ACC112 (cell line): ENCODE data around the gene PNKP.

Source experiments
- H2AFZ ChIP-seq: fragments of 200-600 bp; sonication (generic); one replicate; pipeline ENCODE4 v1.6.0; 2017; ENCODE audit warnings: antibody characterized with exemption, low read length; ENCODE audit not compliant: unreplicated experiment
- H3K27ac ChIP-seq: fragments of 200-600 bp; sonication (generic); 2 replicates; pipeline ENCODE4 v1.5.1; 2014; ENCODE audit warnings: low read depth, mild to moderate bottlenecking, antibody characterized with exemption, low read length, moderate library complexity
- H3K27me3 ChIP-seq: fragments of 200-600 bp; sonication (generic); 2 replicates; pipeline ENCODE4 v1.6.1; 2014; ENCODE audit warnings: mild to moderate bottlenecking, antibody characterized with exemption, low read length, moderate library complexity, mixed read lengths; ENCODE audit not compliant: insufficient read depth
- H3K36me3 ChIP-seq: fragments of 200-600 bp; sonication (generic); 2 replicates; pipeline ENCODE4 v1.6.1; 2016; ENCODE audit warnings: mild to moderate bottlenecking, antibody characterized with exemption, low read length, moderate library complexity, mixed read lengths; ENCODE audit not compliant: insufficient read depth
- H3K4me1 ChIP-seq: fragments of 200-600 bp; sonication (generic); one replicate; pipeline ENCODE4 v1.6.1; 2016; ENCODE audit warnings: low read length, mixed read lengths; ENCODE audit not compliant: insufficient read depth, unreplicated experiment, control insufficient read depth
- H3K4me3 ChIP-seq: fragments of 200-600 bp; sonication (generic); 2 replicates; pipeline ENCODE4 v1.5.1; 2014; ENCODE audit warnings: mild to moderate bottlenecking, low read depth, low read length
- H3K79me2 ChIP-seq: fragments of 200-600 bp; sonication (generic); one replicate; pipeline ENCODE4 v1.6.0; 2016; ENCODE audit warnings: low read length; ENCODE audit not compliant: control insufficient read depth, unreplicated experiment, insufficient read depth

The PNKP gene

GRCh38 chr19:49866933-49867782 is at the start of gene PNKP:
TSS of gene PNKP (minus strand) at chr19:49867576. CDS start at chr19:49867204, 372 bp downstream.
- Histone ChIP-seq H3K79me2 (peaks cover 20% of the 10 kb centered on the region), H3K4me1 (peaks cover 22% of the 10 kb centered on the region), H2AFZ (peak within 1 kb of the TSS; percentile 81), H3K36me3 (no peaks in the 10 kb centered on the region), H3K27me3 (no peaks in the 10 kb centered on the region), H3K4me3 (peak within 1 kb of the TSS; percentile 99), H3K27ac (peak within 1 kb of the TSS; percentile 96)

GRCh38 chr19:49915271-49915670 is 47.9 kb upstream of the PNKP start:
- no peaks in the 10 kb centered on the region for H3K27me3 ChIP-seq
- peaks cover 4% of the 10 kb centered on the region for H3K4me1 ChIP-seq
- H3K36me3 ChIP-seq: no peaks in the 10 kb centered on the region
- H3K27ac ChIP-seq: no peak overlapping the region
- H3K79me2 ChIP-seq: peaks cover 38% of the 10 kb centered on the region
- H3K4me3 ChIP-seq: no peak overlapping the region
- H2AFZ ChIP-seq: no peak overlapping the region

- Histone ChIP-seq H3K4me1 (peaks cover 4% of the 10 kb centered on the region), H3K27ac (no peak overlapping the region), H3K27me3 (no peaks in the 10 kb centered on the region), H3K79me2 (peaks cover 27% of the 10 kb centered on the region), H3K4me3 (no peak overlapping the region), H2AFZ (no peak overlapping the region), H3K36me3 (no peaks in the 10 kb centered on the region)
Observed at GRCh38 chr19:49913720-49914119, 46.3 kb upstream of the PNKP start.

DNA sequence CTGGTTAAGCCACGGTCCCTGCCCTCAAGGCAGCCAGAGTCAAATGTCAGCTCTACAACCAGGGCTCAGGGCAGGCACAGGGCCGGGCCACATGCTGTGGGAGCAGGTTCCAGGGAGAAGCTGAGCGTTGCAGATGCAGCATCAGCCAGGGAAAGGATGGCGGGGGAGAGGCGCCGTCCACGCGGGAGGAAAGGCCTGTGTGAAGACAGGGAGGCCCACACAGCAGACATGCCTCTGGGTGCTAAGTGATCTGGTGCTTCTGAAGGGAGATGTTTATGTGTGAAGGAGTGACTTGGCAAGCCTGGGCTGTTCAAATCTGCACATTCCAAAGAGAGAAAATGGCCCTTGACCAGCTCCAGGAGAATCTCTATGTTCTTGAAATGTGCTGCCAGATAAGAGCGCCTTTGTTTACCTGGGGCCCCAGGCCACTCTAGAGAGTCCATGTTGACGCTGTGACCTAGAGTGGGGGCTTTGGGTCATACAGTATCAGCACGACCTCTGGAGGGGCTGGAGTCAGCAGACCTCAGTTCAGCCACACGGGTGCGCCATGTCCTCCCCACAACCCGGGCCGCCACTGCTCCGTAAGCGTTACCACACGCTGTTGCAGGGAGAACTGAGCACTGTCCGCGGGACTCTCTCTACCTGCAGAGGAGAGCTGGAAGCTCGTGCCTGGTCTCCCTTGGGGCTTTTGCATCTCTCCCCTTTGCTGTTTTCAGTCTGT is 45.7 kb upstream of the PNKP start:
- no peaks in the 10 kb centered on the region for H3K36me3 ChIP-seq
- peaks cover 21% of the 10 kb centered on the region for H3K79me2 ChIP-seq
- peaks cover 4% of the 10 kb centered on the region for H3K4me1 ChIP-seq
- no peak overlapping the region for H2AFZ ChIP-seq
- no peaks in the 10 kb centered on the region for H3K27me3 ChIP-seq
- H3K4me3 ChIP-seq: no peak overlapping the region
- no peak overlapping the region for H3K27ac ChIP-seq

DNA sequence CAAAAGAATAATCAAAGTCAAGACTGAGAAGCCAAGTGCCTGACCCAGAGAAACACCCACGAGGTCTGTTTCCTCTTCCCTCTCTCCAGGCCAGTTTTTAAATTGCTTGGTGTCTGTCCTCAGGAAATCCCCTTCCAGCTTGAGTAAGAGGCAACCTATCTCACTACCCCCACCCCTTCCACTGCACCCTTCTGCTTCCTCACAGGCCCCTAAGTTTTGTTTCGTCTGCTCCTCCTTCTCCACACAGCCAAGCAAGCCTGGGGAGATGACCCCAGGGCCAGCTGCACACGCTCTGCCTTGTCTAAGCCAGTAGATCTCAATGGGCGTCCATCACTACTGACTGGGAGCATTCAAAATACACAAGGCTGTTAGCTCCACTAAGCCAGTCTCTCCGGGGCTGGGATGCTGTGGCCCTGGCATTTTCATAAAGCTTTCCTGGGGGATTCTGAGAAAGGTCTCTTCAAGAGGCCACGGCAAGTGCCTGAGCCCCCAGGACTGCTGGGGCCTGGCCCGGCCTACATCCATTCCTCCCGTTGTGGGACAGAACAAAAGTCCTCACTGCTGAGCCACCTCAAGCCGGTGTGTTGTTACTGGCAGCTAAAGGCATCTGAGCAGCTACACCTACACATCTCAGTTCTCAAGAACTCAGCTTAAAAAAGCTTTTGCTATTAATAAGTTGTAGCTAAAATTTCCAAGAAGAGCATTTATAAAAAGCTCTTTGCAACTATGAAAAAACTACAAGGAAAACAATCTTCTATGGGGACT is 44.2 kb upstream of the PNKP start:
- peaks cover 13% of the 10 kb centered on the region for H3K79me2 ChIP-seq
- H2AFZ ChIP-seq: no peak overlapping the region
- H3K27me3 ChIP-seq: no peaks in the 10 kb centered on the region
- peaks cover 4% of the 10 kb centered on the region for H3K4me1 ChIP-seq
- no peak overlapping the region for H3K4me3 ChIP-seq
- no peaks in the 10 kb centered on the region for H3K36me3 ChIP-seq
- H3K27ac ChIP-seq: no peak overlapping the region; the same call in 1 of the 2 replicates

DNA sequence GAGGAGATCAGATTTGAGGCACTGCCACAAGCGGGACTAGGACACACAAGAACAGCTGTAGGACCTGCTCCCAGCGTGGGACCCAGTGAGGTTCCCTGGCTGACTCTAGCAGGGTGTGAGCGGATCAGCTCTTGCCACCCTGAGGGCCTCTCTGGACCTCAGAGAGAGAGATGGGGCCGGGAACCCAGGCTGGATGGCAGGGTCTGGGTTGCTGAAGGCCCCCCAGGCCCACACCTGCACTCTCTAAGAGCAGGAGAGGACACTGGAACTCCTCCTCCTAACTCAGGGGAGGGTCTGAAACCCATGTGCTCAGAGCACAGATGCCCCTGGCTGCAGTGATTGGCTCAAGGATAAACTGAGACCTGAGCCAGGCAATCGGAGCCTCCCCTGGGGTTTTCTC is 42.8 kb upstream of the PNKP start:
- Histone ChIP-seq H3K4me3 (no peak overlapping the region), H3K27ac (no peak overlapping the region), H3K79me2 (peaks cover 4% of the 10 kb centered on the region), H3K36me3 (no peaks in the 10 kb centered on the region), H3K4me1 (peaks cover 4% of the 10 kb centered on the region), H3K27me3 (no peaks in the 10 kb centered on the region), H2AFZ (no peak overlapping the region)

DNA sequence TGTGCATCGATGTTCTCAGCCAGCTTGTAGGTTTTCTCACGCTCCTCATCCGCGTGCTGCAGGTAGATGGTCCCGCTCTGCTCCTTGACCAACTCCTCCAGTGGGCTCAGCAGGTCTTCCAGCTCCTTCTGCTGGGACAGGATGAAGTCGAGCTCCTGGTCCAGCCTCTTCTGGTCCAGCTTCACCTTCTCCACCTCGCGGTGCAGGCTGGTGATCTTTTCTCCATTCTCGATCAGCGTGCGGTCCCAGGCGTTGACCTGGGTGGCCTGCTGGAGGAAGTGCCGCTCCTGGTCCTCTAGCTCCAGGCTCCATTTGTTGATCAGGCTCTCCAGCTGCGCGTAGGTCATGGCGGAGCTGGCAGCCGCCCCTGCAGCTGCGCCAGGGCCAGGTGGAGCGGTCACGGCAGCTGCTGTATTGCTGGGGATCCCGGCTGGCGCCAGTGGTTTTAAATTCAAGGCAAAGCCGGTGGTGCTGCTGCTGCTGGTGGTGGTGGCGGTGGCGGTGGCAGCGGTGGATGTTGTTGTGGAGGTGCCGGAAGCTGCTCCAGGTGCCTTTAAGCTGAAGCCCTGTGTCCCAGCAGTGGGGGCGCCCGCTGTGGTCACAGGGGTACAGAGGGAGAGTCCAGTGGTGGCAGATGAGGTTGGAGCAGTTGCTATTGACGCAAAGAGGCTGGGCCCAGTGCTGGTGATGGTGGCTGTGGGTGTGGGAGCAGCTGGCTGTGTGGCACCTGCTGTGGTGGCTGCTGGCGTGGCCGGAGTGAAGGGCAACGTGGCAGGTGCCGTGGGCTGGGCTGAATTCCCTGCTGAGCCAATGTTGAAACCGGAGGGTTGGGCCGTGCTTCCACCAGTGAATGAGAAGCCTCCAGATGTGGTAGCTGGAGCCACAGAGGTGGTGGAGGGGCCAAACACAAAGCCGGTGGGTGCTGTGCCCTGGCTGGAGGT is 41.4 kb upstream of the PNKP start:
- Histone ChIP-seq H3K27ac (no peak overlapping the region), H2AFZ (no peak overlapping the region), H3K36me3 (no peaks in the 10 kb centered on the region), H3K4me1 (peaks cover 4% of the 10 kb centered on the region), H3K27me3 (no peaks in the 10 kb centered on the region), H3K4me3 (no peak overlapping the region), H3K79me2 (peaks cover 4% of the 10 kb centered on the region)

- no peak overlapping the region for H3K4me3 ChIP-seq
- H3K36me3 ChIP-seq: no peaks in the 10 kb centered on the region
- H3K27ac ChIP-seq: no peak overlapping the region
- no peak overlapping the region for H2AFZ ChIP-seq
- peaks cover 4% of the 10 kb centered on the region for H3K4me1 ChIP-seq
- no peaks in the 10 kb centered on the region for H3K27me3 ChIP-seq
- H3K79me2 ChIP-seq: peaks cover 4% of the 10 kb centered on the region
Observed at GRCh38 chr19:49907745-49908446, 40.5 kb upstream of the PNKP start.

DNA sequence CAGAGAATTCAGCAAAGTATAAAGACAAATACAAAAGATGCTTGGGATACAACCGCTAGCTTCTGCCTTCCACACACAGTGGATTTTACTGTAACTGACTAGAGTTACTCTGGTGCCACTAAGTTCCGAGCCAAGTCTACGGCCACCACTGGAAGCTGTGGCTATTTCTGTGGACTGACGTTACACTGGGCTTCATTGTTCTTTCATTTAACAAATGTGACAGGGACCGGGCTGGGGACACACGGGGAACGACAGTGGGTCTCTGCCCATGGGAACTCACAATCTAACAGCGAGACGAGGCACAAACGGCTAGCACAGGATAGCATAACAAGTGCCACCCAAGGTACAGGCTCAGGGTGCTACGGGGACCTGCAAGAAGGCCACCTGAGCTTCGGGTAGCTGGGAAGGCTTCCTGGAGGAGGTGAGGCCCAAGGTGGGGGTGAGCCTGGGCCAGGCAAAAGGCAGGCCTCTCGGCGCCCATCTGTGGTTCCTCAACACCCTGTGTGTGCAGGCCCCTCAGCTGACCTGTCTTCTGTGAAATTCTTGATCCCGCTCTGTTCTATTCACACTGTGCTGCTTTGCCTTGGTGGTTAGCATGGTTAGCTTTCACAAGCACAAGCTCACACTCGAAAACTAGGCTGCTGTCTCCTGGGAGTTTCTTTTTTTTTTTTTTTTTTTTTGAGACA is 39.6 kb upstream of the PNKP start:
- Histone ChIP-seq H3K27me3 (no peaks in the 10 kb centered on the region), H3K27ac (no peak overlapping the region), H3K36me3 (no peaks in the 10 kb centered on the region), H3K4me3 (no peak overlapping the region), H2AFZ (no peak overlapping the region), H3K79me2 (peaks cover 4% of the 10 kb centered on the region), H3K4me1 (peaks cover 4% of the 10 kb centered on the region)
